HEK293 (cell line): ENCODE measurements around the gene TTC16.

Experiments used
- CTCF ChIA-PET: fragments of 350-600 bp; formaldehyde crosslinking; extraction: SDS; loops from one replicate; lab custom pipeline; 2021; ENCODE audit warnings: antibody characterized with exemption; lab: Yijun Ruan, JAX
- POLR2A ChIA-PET: fragments of 300-600 bp; formaldehyde crosslinking; extraction: SDS; loops from one replicate; lab custom pipeline; 2020; ENCODE audit warnings: antibody characterized with exemption, inconsistent platforms; lab: Yijun Ruan, JAX
- H3K27ac ChIP-seq: fragments of 200-500 bp; sonication (Bioruptor generic); 2 replicates; pipeline ENCODE4 v1.5.1; 2014; ENCODE audit warnings: low read depth, low read length, control low read depth, inconsistent platforms; ENCODE audit errors: extremely low read depth
- H3K36me3 ChIP-seq, 2 experiments: fragments of 200-500 bp in 1 of 2; sonication (Bioruptor generic) in 1 of 2; 1 replicate in 1 of 2; 2 replicates in 1 of 2; pipeline ENCODE4 v1.5.1; 2014 to 2017; ENCODE audit warnings: inconsistent platforms in 2 of 2, low read length in 2 of 2; ENCODE audit not compliant: control insufficient read depth in 2 of 2, insufficient read depth in 1 of 2
- H3K4me1 ChIP-seq: fragments of 200-500 bp; sonication (Bioruptor generic); 2 replicates; pipeline ENCODE4 v1.5.1; 2014; ENCODE audit warnings: mild to moderate bottlenecking, low read length, inconsistent platforms; ENCODE audit not compliant: control insufficient read depth, insufficient read depth
- H3K4me3 ChIP-seq: 2 replicates; pipeline ENCODE4 v1.5.1; 2011; ENCODE audit warnings: low read depth, mild to moderate bottlenecking, control low read depth, low read length, moderate library complexity
- H3K9me3 ChIP-seq: fragments of 200-500 bp; sonication (Bioruptor generic); 2 replicates; pipeline ENCODE4 v1.5.1; 2014; ENCODE audit warnings: low read depth, low read length, inconsistent platforms; ENCODE audit not compliant: control insufficient read depth, insufficient read depth
- GLIS1 ChIP-seq: fragments of 450-650 bp; formaldehyde crosslinking; IDR thresholded peaks from 2 replicates; pipeline ENCODE4 v1.5.1; 2016; ENCODE audit warnings: missing biosample characterization, missing genetic modification characterization
- IKZF3 ChIP-seq: fragments of 450-650 bp; IDR thresholded peaks from 2 replicates; pipeline ENCODE4 v1.5.0; 2018; ENCODE audit warnings: missing biosample characterization, mild to moderate bottlenecking, missing genetic modification characterization, moderate library complexity
- KLF8 ChIP-seq: fragments of 450-650 bp; formaldehyde crosslinking; IDR thresholded peaks from 2 replicates; pipeline ENCODE4 v1.5.1; 2016; ENCODE audit warnings: missing biosample characterization, missing genetic modification characterization
- KLF9 ChIP-seq: fragments of 450-650 bp; formaldehyde crosslinking; IDR thresholded peaks from 2 replicates; pipeline ENCODE4 v1.5.1; 2016; ENCODE audit warnings: missing biosample characterization, missing genetic modification characterization, low read depth
- MZF1 ChIP-seq: fragments of 450-650 bp; formaldehyde crosslinking; IDR thresholded peaks from 2 replicates; pipeline ENCODE4 v1.5.1; 2017; ENCODE audit warnings: missing biosample characterization, missing genetic modification characterization, borderline replicate concordance
- OVOL3 ChIP-seq: fragments of 450-650 bp; formaldehyde crosslinking; IDR thresholded peaks from 2 replicates; pipeline ENCODE4 v1.5.1; 2016; ENCODE audit warnings: missing biosample characterization, missing genetic modification characterization
- PATZ1 ChIP-seq: fragments of 450-650 bp; formaldehyde crosslinking; IDR thresholded peaks from 2 replicates; pipeline ENCODE4 v1.5.1; 2016; ENCODE audit warnings: missing biosample characterization, missing genetic modification characterization
- PRDM6 ChIP-seq: fragments of 450-650 bp; formaldehyde crosslinking; IDR thresholded peaks from 2 replicates; pipeline ENCODE4 v1.5.1; 2017; ENCODE audit warnings: missing biosample characterization, missing genetic modification characterization
- TRIM28 ChIP-seq: IDR thresholded peaks from 2 replicates; pipeline ENCODE4 v1.6.1; 2011; ENCODE audit warnings: low read length, control low read depth, borderline replicate concordance
- WT1 ChIP-seq: fragments of 450-650 bp; formaldehyde crosslinking; IDR thresholded peaks from 2 replicates; pipeline ENCODE4 v1.5.1; 2016; ENCODE audit warnings: missing biosample characterization, missing genetic modification characterization
- ZBTB17 ChIP-seq: fragments of 450-650 bp; formaldehyde crosslinking; IDR thresholded peaks from 2 replicates; pipeline ENCODE4 v1.5.1; 2016; ENCODE audit warnings: missing biosample characterization, missing genetic modification characterization
- ZNF138 ChIP-seq: fragments of 450-650 bp; formaldehyde crosslinking; IDR thresholded peaks from 2 replicates; pipeline ENCODE4 v1.5.1; 2016; ENCODE audit warnings: missing biosample characterization, missing genetic modification characterization, borderline replicate concordance
- ZNF155 ChIP-seq: fragments of 450-650 bp; formaldehyde crosslinking; IDR thresholded peaks from 2 replicates; pipeline ENCODE4 v1.5.1; 2016; ENCODE audit warnings: missing biosample characterization, missing genetic modification characterization
- ZNF214 ChIP-seq: fragments of 450-650 bp; formaldehyde crosslinking; IDR thresholded peaks from 2 replicates; pipeline ENCODE4 v1.5.1; 2017; ENCODE audit warnings: missing biosample characterization, mild to moderate bottlenecking, missing genetic modification characterization, borderline replicate concordance
- ZNF223 ChIP-seq: fragments of 450-650 bp; formaldehyde crosslinking; IDR thresholded peaks from 2 replicates; pipeline ENCODE4 v1.5.1; 2016; ENCODE audit warnings: missing biosample characterization, missing genetic modification characterization
- ZNF248 ChIP-seq: fragments of 450-650 bp; formaldehyde crosslinking; IDR thresholded peaks from 2 replicates; pipeline ENCODE4 v1.5.1; 2017; ENCODE audit warnings: missing biosample characterization, missing genetic modification characterization
- ZNF274 ChIP-seq, 2 experiments: fragments of 200-500 bp in 1 of 2; fragments of 450-650 bp in 1 of 2; sonication (Bioruptor generic) in 1 of 2; formaldehyde crosslinking in 1 of 2; IDR thresholded peaks; 2 replicates each; pipeline versions ENCODE4 v1.5.1 to v1.6.1; 2014 to 2016; ENCODE audit warnings: borderline replicate concordance in 1 of 2, inconsistent platforms in 1 of 2, low read length in 1 of 2, missing biosample characterization in 1 of 2, missing genetic modification characterization in 1 of 2
- ZNF292 ChIP-seq: fragments of 450-650 bp; formaldehyde crosslinking; IDR thresholded peaks from 2 replicates; pipeline ENCODE4 v1.5.1; 2016; ENCODE audit warnings: low read depth, missing biosample characterization, missing genetic modification characterization, borderline replicate concordance
- ZNF335 ChIP-seq: fragments of 450-650 bp; formaldehyde crosslinking; conservative IDR thresholded peaks from 2 replicates; pipeline ENCODE4 v1.5.1; 2016; ENCODE audit warnings: missing biosample characterization, missing genetic modification characterization
- ZNF362 ChIP-seq: fragments of 450-650 bp; formaldehyde crosslinking; IDR thresholded peaks from 2 replicates; pipeline ENCODE4 v1.5.1; 2016; ENCODE audit warnings: missing biosample characterization, missing genetic modification characterization
- ZNF391 ChIP-seq: fragments of 450-650 bp; formaldehyde crosslinking; IDR thresholded peaks from 2 replicates; pipeline ENCODE4 v1.5.1; 2016; ENCODE audit warnings: low read depth, missing biosample characterization, missing genetic modification characterization, borderline replicate concordance
- ZNF600 ChIP-seq: fragments of 450-650 bp; formaldehyde crosslinking; IDR thresholded peaks from 2 replicates; pipeline ENCODE4 v1.5.1; 2016; ENCODE audit warnings: missing biosample characterization, missing genetic modification characterization
- ZNF629 ChIP-seq: fragments of 450-650 bp; formaldehyde crosslinking; IDR thresholded peaks from 2 replicates; pipeline ENCODE4 v1.5.1; 2017; ENCODE audit warnings: missing biosample characterization, missing genetic modification characterization
- ZNF768 ChIP-seq: fragments of 450-650 bp; formaldehyde crosslinking; IDR thresholded peaks from 2 replicates; pipeline ENCODE4 v1.5.1; 2018; ENCODE audit warnings: missing biosample characterization, mild to moderate bottlenecking, missing genetic modification characterization
- ZNF791 ChIP-seq: fragments of 450-650 bp; formaldehyde crosslinking; IDR thresholded peaks from 2 replicates; pipeline ENCODE4 v1.5.1; 2016; ENCODE audit warnings: missing biosample characterization, missing genetic modification characterization
- ZNF843 ChIP-seq: fragments of 450-650 bp; formaldehyde crosslinking; IDR thresholded peaks from 2 replicates; pipeline ENCODE4 v1.5.1; 2016; ENCODE audit warnings: missing biosample characterization, missing genetic modification characterization

TTC16 gene

GRCh38 chr9:127698985-127699670 is 16.8 kb upstream of the TTC16 start (continued):
- no peak for TF ChIP-seq ZBTB17 (tag by site-specific recombination)
- no peak for TF ChIP-seq ZNF791 (tag by site-specific recombination)
- TF ChIP-seq OVOL3: no peak
- no peak for TF ChIP-seq ZNF214 (tag by site-specific recombination)
- TF ChIP-seq KLF8 (tag by site-specific recombination): no peak
- no peak for TF ChIP-seq PRDM6
- no peak for TF ChIP-seq ZNF843 (tag by site-specific recombination)
- no peak for TF ChIP-seq ZNF629 (tag by site-specific recombination)
- TF ChIP-seq ZNF391: no peak
- TF ChIP-seq ZNF155 (tag by site-specific recombination): no peak
- TF ChIP-seq ZNF248: no peak

- ChIA-PET POLR2A (interaction anchor here (1.1 kb wide), 1 partner anchor 83 kb away, joined by 3 read pairs; no protein-coding TSS in a partner anchor), CTCF (interaction anchor here (0.6 to 1.1 kb wide), 3 partner anchors 18 to 196 kb away, joined by 3 to 4 read pairs (median 3); partner anchors contain the start of gene CDK9)
- Histone ChIP-seq H3K4me1 (no peaks in the 10 kb centered on the region), H3K36me3 (no peaks in the 10 kb centered on the region), H3K27ac (no peak overlapping the region), H3K4me3 (no peak overlapping the region), H3K9me3 (no peaks in the 10 kb centered on the region)
- TF ChIP-seq ZNF362 (tag by site-specific recombination): no peak
- no peak for TF ChIP-seq TRIM28
- no peak for TF ChIP-seq MZF1 (tag by site-specific recombination)
- TF ChIP-seq ZNF600: no peak
- TF ChIP-seq IKZF3 (tag by site-specific recombination): no peak
- no peak for TF ChIP-seq ZNF629 (tag by site-specific recombination)
- TF ChIP-seq ZNF274 (IDR thresholded peaks at IDR 0.05; ENCODE audit: low read length): no peak
- TF ChIP-seq ZNF274 (tag by site-specific recombination; IDR thresholded peaks at IDR 0.05; ENCODE audit: borderline replicate concordance): no peak
- no peak for TF ChIP-seq ZNF223 (tag by site-specific recombination)
- TF ChIP-seq ZBTB17 (tag by site-specific recombination): no peak
- TF ChIP-seq GLIS1 (tag by site-specific recombination): no peak
- TF ChIP-seq ZNF768 (tag by site-specific recombination): no peak
Measured at GRCh38 chr9:127700140-127700539, 15.7 kb upstream of the TTC16 start.

GRCh38 chr9:127700594-127701255 is 15.2 kb upstream of the TTC16 start:
- Histone ChIP-seq H3K36me3 (no peaks in the 10 kb centered on the region), H3K27ac (no peak overlapping the region), H3K9me3 (no peaks in the 10 kb centered on the region), H3K4me1 (no peaks in the 10 kb centered on the region), H3K4me3 (no peak overlapping the region)
- POLR2A ChIA-PET: interaction anchor here (1.1 kb wide), 1 partner anchor 84 kb away, joined by 3 read pairs; no protein-coding TSS in a partner anchor
- CTCF ChIA-PET: interaction anchor here (0.8 kb wide), 1 partner anchor 18 kb away, joined by 4 read pairs; no protein-coding TSS in a partner anchor
- TF ChIP-seq WT1 (tag by site-specific recombination) (no peak), ZNF292 (tag by site-specific recombination) (no peak), ZNF138 (tag by site-specific recombination) (no peak), PRDM6 (no peak; the same call in 1 of the 2 replicates), KLF9 (tag by site-specific recombination) (no peak), ZNF335 (tag by site-specific recombination) (no peak), PATZ1 (tag by site-specific recombination) (no peak), ZNF768 (tag by site-specific recombination) (no peak)
